Measurements from ENCODE around the gene PCDHA11. TPM values are rescaled to one million over a fixed set of nuclear protein-coding genes. Genes with fewer than 3 reads are reported as not detected.
"Not testable (repeated sequence)": the region's sequence is repeated elsewhere in the genome, so short reads cannot be mapped to it uniquely, and the experiment has no call there.

The PCDHA11 gene
- total RNA-seq = under 1 TPM; 0.14 TPM
- long read RNA-seq, donor 1 = 0 reads
- long read RNA-seq, donor 2 = 0 reads

- intact Hi-C loops (cut with DNase I) = no loop called here
Measured at GRCh38 chr5:140868721-140869554, at the start of gene PCDHA11. PCDHA11 (plus strand) TSS chr5:140868957; CDS start chr5:140869104, 147 bp downstream.

GRCh38 chr5:140821375-140822280 is 47.1 kb upstream of the PCDHA11 start, which contains the start of gene PCDHA5:
PCDHA5 (plus strand) TSS chr5:140821613.
- DNase-seq (ENCODE audit: low spot score) = peak; percentile 77
- intact Hi-C loops (cut with DNase I) = no loop called here

More at GRCh38 chr5:140868721-140869554, at the start of gene PCDHA11:
- no peak for DNase-seq (ENCODE audit: low spot score)

- intact Hi-C loops (cut with DNase I) = no loop called here
- DNase-seq (ENCODE audit: low spot score) = no peak
Measured at GRCh38 chr5:140822281-140822629, 46.5 kb upstream of the PCDHA11 start.

GRCh38 chr5:140822969-140823368 is 45.8 kb upstream of the PCDHA11 start:
- DNase-seq (ENCODE audit: low spot score); intact Hi-C loops (cut with DNase I): not testable (repeated sequence)

- peak; percentile 62 for DNase-seq (ENCODE audit: low spot score)
Measured at GRCh38 chr5:140823475-140823874, 45.3 kb upstream of the PCDHA11 start.

GRCh38 chr5:140827704-140828361 is 40.9 kb upstream of the PCDHA11 start, which contains the start of gene PCDHA6:
PCDHA6 (plus strand) TSS chr5:140827960; CDS start chr5:140828092, 132 bp downstream.
- intact Hi-C loops (cut with DNase I) = no loop called here
- DNase-seq (ENCODE audit: low spot score) = no peak

More at GRCh38 chr5:140823475-140823874, 45.3 kb upstream of the PCDHA11 start:
- intact Hi-C loops (cut with DNase I) = no loop called here

GRCh38 chr5:140828362-140828737 is 40.4 kb upstream of the PCDHA11 start:
- intact Hi-C loops (cut with DNase I) = no loop called here
- no peak for DNase-seq (ENCODE audit: low spot score)

GRCh38 chr5:140829511-140830501 is 39.0 kb upstream of the PCDHA11 start:
- DNase-seq (ENCODE audit: low spot score); intact Hi-C loops (cut with DNase I): not testable (repeated sequence)

GRCh38 chr5:140833993-140834392 is 34.8 kb upstream of the PCDHA11 start, which contains the start of gene PCDHA7:
PCDHA7 (plus strand) TSS chr5:140834269; CDS start chr5:140834384, 115 bp downstream.
- DNase-seq (ENCODE audit: low spot score) = no peak
- intact Hi-C loops (cut with DNase I) = no loop called here

GRCh38 chr5:140834439-140835008 is 34.2 kb upstream of the PCDHA11 start:
- intact Hi-C loops (cut with DNase I); DNase-seq (ENCODE audit: low spot score): not testable (repeated sequence)

- intact Hi-C loops (cut with DNase I) = no loop called here
- DNase-seq (ENCODE audit: low spot score) = peak; percentile 81
Measured at GRCh38 chr5:140835622-140836510, 32.9 kb upstream of the PCDHA11 start.

GRCh38 chr5:140840978-140841962 is 27.5 kb upstream of the PCDHA11 start, which contains the start of gene PCDHA8:
PCDHA8 (plus strand) TSS chr5:140841187; CDS start chr5:140841322, 135 bp downstream.
- DNase-seq (ENCODE audit: low spot score) = no peak
- intact Hi-C loops (cut with DNase I) = no loop called here

- no peak for DNase-seq (ENCODE audit: low spot score)
Measured at GRCh38 chr5:140842798-140843733, 25.7 kb upstream of the PCDHA11 start.

More at GRCh38 chr5:140842798-140843733, 25.7 kb upstream of the PCDHA11 start:
- intact Hi-C loops (cut with DNase I) = no loop called here

Data from posterior vena cava (tissue), 2 donors.